Measurements from ENCODE around the gene IGHMBP2.

DNA sequence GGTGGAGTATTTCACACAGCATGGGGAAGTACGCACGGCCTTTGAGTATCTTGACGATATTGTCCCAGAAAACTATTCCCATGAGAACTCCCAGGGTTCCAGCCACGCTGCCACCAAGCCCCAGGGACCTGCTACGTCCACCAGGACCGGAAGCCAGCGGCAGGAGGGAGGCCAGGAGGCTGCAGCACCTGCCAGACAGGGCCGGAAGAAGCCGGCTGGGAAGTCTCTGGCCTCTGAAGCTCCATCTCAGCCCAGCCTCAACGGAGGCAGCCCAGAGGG, 32.6 kb downstream of the IGHMBP2 start:
- TF ChIP-seq, protein P1, sequence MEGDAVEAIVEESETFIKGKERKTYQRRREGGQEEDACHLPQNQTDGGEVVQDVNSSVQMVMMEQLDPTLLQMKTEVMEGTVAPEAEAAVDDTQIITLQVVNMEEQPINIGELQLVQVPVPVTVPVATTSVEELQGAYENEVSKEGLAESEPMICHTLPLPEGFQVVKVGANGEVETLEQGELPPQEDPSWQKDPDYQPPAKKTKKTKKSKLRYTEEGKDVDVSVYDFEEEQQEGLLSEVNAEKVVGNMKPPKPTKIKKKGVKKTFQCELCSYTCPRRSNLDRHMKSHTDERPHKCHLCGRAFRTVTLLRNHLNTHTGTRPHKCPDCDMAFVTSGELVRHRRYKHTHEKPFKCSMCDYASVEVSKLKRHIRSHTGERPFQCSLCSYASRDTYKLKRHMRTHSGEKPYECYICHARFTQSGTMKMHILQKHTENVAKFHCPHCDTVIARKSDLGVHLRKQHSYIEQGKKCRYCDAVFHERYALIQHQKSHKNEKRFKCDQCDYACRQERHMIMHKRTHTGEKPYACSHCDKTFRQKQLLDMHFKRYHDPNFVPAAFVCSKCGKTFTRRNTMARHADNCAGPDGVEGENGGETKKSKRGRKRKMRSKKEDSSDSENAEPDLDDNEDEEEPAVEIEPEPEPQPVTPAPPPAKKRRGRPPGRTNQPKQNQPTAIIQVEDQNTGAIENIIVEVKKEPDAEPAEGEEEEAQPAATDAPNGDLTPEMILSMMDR (IDR thresholded peaks at IDR 0.05) = no peak
- no peak for TF ChIP-seq POLR2AphosphoS5 (IDR thresholded peaks at IDR 0.05; ENCODE audit: low read depth, low read length)

Data from Panc1 (cell line).